ENCODE measurements around the gene SELENOP.
A peak's percentile ranks its signal among the peaks of the same experiment; 100 is the strongest.

The SELENOP gene

GRCh38 chr5:42781584-42781983 lies 30.1 kb downstream of the SELENOP start:
- no peak for DNase-seq (ENCODE audit: low read depth)
- in situ Hi-C loops (cut with HindIII; ENCODE audit: low sequenced_read_pairs), result no loop called here
- no peak for TF ChIP-seq CTCF (IDR thresholded peaks at IDR 0.05; ENCODE audit: low read depth, low read length, missing control alignments)
- H3K4me3 ChIP-seq (ENCODE audit: low read depth, low read length), result no peak overlapping the region

- in situ Hi-C loops (cut with HindIII; ENCODE audit: low sequenced_read_pairs), result no loop called here
- no peak for DNase-seq (ENCODE audit: low read depth)
- no peak overlapping the region for H3K4me3 ChIP-seq (ENCODE audit: low read depth, low read length)
- TF ChIP-seq CTCF (IDR thresholded peaks at IDR 0.05; ENCODE audit: low read depth, low read length, missing control alignments), result no peak
Observed at GRCh38 chr5:42779083-42779482, 32.6 kb downstream of the SELENOP start.

GRCh38 chr5:42772265-42772993 lies 39.3 kb downstream of the SELENOP start:
- in situ Hi-C loops (cut with HindIII; ENCODE audit: low sequenced_read_pairs), result no loop called here
- H3K4me3 ChIP-seq (ENCODE audit: low read depth, low read length), result no peak overlapping the region
- DNase-seq (ENCODE audit: low read depth), result no peak
- TF ChIP-seq CTCF (IDR thresholded peaks at IDR 0.05; ENCODE audit: low read depth, low read length, missing control alignments), result no peak

GRCh38 chr5:42770003-42770402 lies 41.7 kb downstream of the SELENOP start:
- in situ Hi-C loops (cut with HindIII; ENCODE audit: low sequenced_read_pairs), result no loop called here
- no peak for DNase-seq (ENCODE audit: low read depth)
- no peak overlapping the region for H3K4me3 ChIP-seq (ENCODE audit: low read depth, low read length)
- TF ChIP-seq CTCF (IDR thresholded peaks at IDR 0.05; ENCODE audit: low read depth, low read length, missing control alignments), result no peak

- DNase-seq (ENCODE audit: low read depth), result no peak
- no peak overlapping the region for H3K4me3 ChIP-seq (ENCODE audit: low read depth, low read length)
- no peak for TF ChIP-seq CTCF (IDR thresholded peaks at IDR 0.05; ENCODE audit: low read depth, low read length, missing control alignments)
- in situ Hi-C loops (cut with HindIII; ENCODE audit: low sequenced_read_pairs), result no loop called here
Observed at GRCh38 chr5:42768106-42768504, 43.6 kb downstream of the SELENOP start.

GRCh38 chr5:42767491-42768105 lies 44.1 kb downstream of the SELENOP start:
- in situ Hi-C loops (cut with HindIII; ENCODE audit: low sequenced_read_pairs), result no loop called here
- peak; percentile 16 for TF ChIP-seq CTCF (IDR thresholded peaks at IDR 0.05; ENCODE audit: low read depth, low read length, missing control alignments)
- peak; percentile 20 for DNase-seq (ENCODE audit: low read depth)
- no peak overlapping the region for H3K4me3 ChIP-seq (ENCODE audit: low read depth, low read length)
